Forelimb muscle (tissue), 1 donor: ENCODE data around the gene TBX6. TPM values are rescaled to one million over a fixed set of nuclear protein-coding genes. Genes with fewer than 3 reads are reported as not detected.
"Not testable (repeated sequence)": the region's sequence is repeated elsewhere in the genome, so short reads cannot be mapped to it uniquely, and the experiment has no call there.

Source experiments
- DNase-seq: peaks from one replicate; pipeline ENCODE4 v3.0.0-alpha.2; 2013; ENCODE audit warnings: low read depth
- polyA plus RNA-seq: library from polyadenylated mRNA; unstranded; fragments of 120-200 nt; gene quantifications from one replicate; pipeline ENCODE4 v1.2.1, GENCODE V29; 2013; ENCODE audit not compliant: insufficient read length

Gene TBX6
- polyA plus RNA-seq, 1 donor: 0.77 TPM

DNA sequence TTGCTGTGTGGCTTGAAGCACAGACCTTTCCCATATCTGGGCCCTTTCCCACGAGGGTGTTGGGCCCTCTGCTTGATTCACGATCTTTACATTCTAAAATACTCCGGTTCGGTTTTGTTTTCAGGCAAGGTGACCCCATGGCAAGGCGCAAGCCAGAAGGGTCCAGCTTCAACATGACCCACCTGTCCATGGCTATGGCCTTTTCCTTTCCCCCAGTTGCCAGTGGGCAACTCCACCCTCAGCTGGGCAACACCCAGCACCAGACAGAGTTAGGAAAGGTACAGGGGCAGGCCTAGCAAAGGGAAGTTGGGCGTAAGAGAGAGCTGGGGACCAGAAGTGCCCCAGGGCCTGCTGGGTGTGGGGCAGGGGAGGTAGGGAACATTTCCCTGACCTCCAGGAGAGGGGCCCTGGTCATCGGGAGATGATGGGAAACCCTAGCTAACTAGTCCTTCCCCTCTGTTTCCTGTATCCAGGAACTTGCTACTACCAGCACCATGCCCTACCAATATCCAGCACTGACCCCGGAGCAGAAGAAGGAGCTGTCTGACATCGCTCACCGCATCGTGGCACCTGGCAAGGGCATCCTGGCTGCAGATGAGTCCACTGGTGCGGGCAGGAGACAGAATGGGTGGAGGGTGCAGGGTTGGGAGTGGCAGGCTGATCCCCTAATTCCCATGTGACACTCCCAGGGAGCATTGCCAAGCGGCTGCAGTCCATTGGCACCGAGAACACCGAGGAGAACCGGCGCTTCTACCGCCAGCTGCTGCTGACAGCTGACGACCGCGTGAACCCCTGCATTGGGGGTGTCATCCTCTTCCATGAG is 24.8 kb downstream of the TBX6 start:
- no peak for DNase-seq

DNA sequence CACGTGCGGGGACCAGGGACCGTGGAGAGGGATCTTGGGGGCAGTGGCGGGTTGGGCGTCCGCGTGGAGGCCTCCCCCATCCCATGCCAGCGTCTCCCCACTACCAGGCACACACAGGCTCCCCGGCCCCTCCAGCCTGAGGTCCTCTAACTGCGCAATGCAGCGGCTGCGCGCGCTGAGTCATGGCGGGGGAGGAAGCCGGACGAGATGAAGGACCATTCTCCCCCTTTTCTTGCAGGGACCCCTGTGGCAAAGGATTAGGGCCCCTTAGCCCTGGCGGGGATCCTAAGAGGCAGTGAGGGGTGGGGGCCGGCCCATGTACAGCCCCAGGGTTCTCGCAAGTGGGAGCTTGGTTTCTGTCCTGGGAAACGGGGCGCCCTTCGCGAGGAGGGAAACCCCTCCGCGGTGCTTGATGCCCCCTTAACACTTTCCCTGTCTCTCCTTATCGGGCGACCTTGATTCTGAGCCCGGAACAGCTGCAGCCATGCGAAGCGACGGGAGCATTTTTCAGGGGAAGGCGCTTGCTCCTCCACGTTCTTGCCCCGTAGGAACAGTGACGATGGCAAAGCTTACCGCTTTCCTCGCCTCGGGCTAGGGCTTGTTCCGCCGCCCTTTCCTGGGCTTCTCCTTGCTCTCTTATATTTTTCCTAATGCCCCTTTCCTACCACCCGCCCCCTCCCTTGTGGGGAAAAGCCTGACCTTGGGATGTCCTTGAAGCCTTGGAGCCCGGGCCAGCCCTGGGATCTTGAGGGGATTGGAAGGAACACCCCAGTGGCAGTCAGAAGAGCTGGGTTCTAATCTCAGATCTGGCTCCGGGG is 25.6 kb downstream of the TBX6 start:
- no peak for DNase-seq

DNA sequence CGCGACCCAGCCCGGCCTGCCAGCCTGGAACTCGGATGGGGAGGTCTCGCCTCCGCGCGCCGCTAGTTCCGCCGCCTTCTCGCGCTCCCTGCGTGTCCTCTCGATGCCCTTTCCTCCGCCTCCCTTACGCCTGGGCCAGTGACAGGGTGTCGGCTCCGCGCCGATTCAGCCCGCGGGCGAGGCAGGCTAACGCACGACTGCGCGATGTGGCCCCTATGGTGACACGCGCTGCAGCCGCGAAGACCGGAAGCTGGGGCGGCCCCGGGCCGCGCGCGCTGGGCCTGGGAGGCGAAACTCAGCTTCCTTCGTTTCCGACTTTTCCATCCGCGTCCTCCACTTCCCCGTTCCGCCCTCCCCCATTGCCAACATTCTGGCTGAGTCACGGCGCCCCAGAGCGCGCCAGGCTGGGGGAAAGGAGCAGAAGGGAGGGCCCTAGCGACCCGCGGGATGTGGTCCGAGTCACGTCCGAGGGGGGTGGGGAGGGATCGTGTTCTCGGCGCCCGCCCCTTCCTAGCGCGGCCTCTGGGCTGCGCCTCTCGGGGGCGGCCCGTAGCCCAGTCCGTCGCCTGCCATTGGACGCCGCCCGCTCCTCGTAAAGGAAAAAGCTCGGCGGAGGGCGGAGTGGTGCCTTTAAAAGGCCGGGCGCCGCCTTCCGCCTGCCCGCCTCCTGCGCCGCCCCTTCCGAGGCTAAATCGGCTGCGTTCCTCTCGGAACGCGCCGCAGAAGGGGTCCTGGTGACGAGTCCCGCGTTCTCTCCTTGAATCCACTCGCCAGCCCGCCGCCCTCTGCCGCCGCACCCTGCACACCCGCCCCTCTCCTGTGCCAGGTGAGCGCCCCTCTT is 26.4 kb downstream of the TBX6 start, which contains the start of gene ALDOA:
TSS of gene ALDOA (plus strand) at position 659 of the 841 bp plus-strand sequence. CDS start 1,138 bp downstream, outside the sequence.
- DNase-seq: peak; percentile 92

DNA sequence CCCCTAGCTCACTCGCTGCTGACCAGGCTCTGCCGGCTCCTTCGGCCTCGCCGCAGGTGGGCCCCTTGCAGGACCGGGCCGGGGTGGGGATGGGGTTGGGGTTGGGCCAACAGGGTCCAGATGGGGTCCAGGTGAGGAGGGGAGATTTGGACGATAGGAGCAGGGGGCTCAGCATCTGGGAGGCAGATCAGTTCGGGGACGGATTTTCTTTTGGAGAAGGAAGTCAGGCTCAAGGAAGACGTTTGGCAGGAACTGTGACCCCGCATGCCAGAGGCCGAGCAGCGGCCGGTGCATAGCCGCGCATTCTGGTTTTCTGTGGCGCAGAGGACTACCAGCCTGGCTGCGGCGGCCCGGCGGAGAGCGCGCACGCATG is 27.0 kb downstream of the TBX6 start:
- DNase-seq: no peak

DNA sequence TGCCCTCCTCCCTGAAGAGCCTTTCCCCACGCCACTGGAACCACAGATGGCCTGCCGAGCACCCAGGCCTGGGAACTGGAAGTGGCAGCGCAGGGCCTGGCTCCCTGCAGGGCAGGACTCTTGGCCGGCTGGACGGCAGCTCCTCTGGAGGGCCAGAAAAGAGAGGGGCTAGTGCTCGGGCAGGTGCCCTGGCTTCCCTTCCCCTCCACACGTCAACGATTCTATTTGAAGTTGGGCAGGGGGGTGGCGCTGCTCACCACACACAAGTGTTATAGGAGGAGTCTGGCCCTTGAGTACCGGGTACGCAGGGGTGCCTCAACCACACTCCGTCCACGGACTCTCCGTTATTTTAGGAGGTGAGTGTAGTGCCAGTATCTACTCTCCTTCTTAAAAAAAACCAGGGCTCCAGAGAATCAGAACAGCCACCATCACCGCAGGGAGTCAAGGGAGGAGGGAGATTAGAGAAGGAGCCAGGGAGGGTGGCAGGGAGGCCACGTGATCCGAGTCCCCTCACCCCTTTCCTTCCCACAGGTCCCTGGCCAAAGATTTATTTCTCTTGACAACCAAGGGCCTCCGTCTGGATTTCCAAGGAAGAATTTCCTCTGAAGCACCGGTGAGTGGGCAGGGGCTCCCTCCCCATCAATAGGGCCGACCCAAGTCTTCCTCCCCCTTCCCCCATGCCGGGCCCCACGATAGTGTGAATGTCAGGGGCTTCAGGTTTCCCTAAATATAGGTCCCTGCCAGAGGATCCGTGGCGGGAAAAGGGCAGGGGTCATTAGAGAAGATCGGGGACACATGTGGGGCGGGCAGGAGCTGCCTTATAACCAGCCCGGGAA is 27.6 kb downstream of the TBX6 start:
- DNase-seq: no peak

DNA sequence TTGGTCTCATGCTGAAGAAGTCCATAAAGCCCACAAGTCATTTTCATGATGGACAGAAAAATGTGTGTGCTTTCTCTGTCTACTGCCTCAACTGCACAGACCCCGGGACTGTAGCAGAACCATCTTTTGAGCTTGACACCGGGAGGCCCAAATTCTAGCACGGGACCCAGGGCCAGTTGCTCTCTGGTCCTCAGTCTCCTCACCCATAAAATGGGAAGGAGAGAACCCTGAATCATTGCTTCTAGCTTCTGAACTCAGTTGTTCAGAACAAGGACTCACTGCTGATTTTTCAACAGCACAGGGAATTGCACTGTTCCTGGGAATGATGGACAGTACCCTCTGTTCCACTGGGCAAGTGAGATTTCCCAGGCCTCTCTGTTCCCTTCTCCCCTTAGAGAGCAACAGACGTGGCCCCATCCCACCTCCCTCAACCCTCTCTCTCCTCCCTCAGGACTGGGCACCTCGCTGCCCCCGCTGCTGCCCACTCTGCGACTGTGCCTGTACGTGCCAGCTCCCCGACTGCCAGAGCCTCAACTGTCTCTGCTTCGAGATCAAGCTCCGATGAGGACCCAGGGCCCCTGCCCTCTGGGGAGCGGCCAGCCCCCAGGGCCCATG is 28.3 kb downstream of the TBX6 start:
- no peak for DNase-seq

DNA sequence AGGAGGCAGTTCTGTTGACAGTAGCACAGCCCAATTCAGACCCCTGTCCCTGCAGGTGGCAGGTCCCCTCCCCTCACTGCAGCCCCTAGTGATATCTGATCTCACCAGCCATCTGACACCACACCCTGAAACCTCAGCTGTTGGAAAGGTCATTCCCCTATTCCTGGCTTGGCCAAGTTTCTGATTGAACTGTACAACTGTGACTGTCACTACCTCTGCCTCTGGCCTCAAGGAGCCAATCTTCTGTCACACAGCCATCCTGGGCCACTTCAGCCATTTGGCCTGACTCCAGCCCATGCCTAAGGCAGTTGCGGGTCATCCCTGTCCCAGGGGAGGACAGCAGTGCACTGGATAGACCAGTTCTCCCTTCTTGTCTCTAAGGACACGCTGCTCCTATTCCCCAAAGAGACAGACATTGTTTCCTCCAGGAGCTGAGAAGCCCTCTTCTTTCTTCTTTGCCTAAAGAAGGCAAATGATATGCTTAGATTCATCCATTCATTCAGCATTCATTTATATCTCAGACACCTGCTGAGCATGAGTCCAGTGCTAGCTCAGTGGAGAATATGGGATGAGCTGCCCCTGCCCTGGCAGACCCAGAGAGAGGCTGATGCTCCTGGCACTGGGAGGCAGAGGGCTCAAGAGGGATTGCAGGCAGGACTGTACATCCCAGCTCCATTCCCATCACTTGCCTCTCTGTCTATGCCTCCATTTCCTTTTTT is 30.7 kb downstream of the TBX6 start:
- no peak for DNase-seq

DNA sequence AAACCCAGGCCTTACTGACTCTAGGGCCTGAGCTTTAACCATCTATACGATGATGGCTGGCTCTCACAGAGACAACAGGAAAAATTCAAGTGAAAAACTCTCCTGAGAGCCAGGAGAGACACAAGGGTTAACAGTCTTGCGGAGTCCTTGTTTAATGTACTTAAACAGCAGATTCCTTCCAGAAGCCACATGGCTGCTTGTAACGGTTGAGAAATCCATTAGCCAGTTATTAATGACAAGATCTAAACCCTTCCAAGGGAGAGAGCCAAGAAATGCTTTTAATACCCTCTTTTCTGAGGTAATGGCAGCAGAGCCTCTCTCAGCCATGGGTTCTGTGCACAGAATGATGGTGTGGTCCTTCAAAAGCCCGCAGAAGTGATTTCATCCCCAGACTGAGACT is 31.4 kb downstream of the TBX6 start:
- DNase-seq: no peak

DNA sequence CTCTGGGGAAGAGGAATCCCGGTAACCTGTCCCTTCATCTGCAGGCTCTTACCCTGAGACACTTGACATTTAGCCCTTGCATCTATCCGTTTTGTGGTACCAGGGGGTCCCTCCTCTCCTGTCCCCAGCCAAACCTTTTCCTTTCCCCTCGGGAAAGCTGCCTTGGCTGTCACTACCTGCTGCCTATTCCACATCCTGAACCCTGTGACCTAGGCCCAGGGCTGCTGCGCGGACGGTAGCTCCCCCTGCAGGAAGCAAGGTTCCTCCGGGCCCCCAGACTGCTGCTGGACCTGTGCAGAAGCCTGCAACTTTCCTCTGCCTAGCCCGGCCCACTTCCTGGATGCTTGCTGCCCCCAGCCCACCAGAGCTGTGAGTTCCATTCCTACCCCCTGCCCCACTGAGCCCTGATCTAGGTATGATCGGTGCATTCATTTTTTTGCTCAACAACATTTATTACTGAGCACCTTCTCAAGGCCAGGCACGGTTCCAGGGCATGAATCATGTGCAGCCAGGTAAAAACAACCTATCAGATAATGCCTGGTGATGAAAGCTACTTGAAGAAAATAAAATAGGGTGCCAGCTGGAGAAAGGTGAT is 36.7 kb downstream of the TBX6 start:
- DNase-seq: no peak

DNA sequence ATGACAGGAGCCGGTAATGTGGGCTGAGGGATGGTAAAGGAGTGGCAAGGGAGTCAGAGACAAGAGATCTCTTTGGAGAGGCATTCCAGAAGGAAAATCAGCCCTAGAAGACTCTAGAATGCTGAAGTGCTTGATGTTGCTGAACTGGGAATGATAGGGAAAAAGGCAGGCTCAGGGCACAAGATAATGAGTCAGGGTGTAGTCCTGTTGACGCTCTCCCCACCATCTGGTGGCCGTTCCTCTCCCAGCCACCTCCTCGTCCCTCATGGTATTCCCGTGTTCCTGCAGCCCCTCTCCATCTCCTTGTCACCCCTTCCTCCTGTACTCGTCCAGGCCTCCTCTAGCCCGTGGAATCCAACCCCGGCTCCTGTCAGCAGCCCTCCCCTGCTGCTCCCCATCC is 37.3 kb downstream of the TBX6 start:
- DNase-seq: no peak

DNA sequence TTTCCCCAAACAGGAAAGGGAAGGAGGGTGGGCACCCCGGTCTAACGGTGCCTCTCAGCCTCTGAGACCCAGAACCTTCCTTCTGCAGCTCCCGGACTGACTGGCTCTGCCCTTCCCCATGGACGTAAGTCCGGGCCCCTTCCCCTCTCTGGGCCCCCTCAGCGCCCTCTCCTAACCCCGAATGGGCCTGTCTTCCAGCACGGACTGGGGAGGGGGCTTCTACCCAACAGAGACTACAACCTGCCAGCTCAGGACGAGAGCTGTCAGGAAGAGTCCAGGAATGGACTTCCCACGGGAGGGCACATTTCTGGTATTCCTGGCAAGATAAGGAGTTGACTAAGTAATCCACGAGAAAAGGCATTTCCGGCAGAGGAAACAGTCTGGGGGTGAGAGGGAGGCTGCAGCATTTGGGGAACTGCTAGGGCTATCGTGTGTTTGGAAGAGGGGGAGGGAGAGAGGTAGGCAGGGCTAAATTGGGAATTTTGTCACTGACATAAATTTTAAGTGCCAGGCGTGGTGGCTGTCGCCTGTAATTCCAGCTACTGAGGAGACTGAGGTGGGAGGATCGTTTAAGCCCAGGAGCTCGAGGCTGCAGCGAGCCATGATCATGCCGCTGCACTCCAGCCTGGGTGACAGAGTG is 38.2 kb downstream of the TBX6 start:
- DNase-seq: no peak

DNA sequence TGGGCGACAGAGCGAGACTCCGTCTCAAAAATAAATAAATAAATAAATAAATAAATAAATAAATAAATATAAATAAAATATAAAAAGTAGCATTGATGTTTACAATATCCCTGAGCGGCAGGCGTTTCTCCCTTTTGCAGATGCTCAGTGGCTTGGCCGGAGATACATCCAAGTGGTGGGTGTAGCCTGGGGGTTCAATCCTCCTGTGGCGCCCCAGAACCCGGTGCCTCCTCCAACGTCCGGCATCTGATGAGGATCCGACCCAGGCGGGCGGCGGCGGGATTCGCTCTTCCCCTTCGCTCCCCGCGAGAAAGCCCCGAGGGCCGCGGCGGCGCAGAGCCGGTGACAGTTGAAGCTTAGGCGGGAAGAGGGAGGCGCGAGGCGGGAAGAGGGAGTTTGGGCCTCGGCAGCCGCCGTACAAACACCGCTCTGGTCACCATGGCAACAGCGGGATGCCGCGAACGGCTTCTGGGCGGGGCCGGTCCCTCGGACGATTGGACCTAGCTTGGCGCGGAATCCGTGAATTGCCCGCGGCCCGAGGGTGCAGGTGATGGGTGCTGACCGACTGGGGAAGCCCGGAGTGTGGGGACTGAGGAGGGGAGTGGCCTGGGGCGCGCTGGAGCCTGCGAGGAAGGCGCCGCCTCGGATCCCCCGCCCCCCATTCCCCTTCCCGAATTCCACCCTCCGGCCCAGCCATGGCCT is 38.9 kb downstream of the TBX6 start:
- peak; percentile 78 for DNase-seq

DNA sequence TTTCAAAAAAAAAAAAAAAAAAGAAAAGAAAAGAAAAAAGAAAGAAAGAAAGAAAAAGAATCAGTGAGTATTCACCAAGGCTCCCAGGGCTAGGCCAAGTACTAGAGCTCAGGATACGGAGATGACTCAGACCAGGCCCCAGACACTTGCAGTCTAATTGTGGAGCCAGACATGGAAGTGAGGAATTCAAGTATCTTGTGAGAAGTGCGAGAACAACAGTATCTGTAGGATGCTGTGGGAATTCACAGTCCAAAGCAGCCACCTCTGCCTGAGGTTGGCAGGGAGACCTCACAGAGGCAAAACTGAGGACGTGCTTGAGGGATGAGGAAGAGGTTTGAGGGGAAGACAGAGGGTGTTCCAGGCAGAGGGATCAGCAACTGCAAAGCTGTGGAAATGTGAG is 40.2 kb downstream of the TBX6 start:
- no peak for DNase-seq

DNA sequence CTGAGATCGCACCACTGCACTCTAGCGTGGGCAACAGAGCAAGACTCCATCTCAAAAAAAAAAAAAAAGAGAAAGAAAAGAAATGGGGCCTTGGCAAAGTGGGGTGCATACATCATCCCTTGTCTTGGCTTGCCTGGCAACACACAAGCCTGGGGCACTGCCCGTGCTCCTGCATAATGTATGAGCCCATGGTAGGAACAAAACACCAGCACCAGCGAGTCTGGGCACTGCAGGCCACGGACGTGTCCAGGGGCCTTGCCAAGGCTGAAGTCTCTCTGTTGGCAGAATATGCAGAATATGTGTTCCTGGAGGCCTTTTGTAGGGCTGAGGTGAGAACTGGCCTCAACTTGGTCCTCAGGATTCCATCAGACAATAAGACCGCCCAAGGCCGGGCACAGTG is 41.9 kb downstream of the TBX6 start:
- no peak for DNase-seq

DNA sequence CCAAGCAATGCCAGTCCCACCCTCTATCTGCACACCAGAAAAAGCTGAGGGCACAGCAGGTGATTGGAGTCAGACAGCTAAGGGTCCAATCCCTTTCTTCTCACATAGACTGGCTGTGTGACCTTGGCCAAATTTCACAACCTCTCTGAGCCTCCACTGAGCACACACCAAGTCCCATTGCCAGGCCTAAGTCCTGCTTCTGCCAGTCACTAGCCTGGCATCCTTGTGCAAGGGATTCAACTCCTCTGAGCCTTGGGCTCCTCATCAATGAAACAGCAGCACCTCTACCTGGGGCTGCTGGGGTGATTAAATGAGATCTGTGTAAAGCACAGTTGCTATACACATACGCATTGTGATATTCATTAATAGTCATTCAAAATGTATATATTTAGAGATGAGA is 45.1 kb downstream of the TBX6 start:
- DNase-seq: no peak

DNA sequence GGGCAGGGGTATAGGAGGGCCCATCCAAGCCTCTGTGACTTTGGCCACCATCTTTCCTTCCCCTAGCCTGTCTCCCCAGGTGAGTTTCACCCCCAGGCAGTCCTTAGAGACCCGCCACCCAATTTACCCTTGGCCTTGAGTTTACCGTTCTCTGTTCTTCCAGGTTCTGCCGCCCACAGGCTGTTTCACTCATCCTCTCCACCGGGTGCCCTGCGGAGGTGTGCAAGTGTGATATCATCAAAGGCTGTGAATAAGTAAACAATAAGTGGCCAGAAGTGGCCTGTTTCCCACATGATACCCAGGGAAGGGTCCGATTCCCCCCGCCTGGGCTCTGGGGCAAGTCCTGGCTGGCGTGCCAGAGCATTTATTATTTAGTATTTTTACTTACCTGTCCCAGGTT is 45.5 kb downstream of the TBX6 start:
- DNase-seq: no peak

DNA sequence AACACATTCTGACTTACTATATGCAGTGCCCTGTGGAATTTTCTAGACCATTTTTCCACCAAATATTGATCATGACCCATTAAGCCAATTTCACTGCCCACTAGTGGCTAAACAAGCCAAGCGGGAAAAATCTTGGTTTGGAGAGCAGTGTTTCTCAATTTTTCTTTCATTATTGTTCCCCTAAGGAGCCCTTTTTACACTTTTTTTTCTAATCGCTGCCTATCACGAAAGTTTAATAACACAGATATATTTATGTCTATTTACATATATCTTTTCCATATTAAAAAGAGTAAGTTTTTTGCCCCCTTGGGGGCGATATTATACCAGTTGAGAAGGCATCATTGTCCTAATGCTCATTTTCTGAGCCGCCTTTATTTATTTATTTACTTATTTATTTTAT is 49.9 kb downstream of the TBX6 start:
- DNase-seq: no peak

DNA sequence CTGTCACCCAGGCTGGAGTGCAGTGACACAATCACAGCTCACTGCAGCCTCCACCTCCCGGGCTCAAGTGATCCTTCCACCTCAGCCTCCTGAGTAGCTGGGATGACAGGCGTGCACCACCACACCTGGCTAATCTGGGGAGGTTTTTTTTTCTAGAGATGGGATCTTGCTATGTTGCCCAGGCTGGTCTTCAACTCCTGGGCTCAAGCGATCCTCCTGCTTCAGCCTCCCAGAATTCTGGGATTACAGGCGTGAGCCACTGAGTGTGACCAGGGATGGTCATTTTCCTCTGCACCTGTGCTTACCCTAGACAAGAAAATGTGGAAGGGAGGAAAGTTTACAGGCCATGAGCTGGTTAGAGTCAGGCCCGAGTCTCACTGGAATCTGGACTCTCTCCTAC is 51.0 kb downstream of the TBX6 start:
- not testable (repeated sequence) for DNase-seq

DNA sequence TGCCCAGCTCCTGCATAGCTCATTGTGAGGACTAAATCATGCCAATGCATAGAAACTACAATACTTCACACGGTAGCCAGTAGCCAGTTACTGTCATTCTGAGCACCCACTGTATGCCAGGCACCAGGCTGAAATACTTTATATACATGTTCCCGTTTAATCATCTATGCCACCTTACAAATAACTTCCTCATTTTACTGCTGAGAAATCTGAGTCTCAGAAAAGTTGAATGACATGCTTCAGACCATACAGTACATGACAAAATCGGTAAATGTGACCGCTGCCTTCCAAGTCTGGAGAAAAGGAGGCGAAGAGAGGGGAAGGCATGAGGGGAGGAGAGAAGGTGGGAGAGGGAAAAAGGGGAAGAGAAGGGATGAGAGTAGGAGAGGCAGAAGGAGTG is 51.5 kb downstream of the TBX6 start:
- DNase-seq: no peak
